ENCODE results near the gene TAS2R39. TPM values are rescaled to one million over a fixed set of nuclear protein-coding genes. Genes with fewer than 3 reads are reported as not detected.

Gene TAS2R39
- polyA plus RNA-seq, 1 of the 3 experiments (the other 2 are of a cell fraction): not detected

DNA sequence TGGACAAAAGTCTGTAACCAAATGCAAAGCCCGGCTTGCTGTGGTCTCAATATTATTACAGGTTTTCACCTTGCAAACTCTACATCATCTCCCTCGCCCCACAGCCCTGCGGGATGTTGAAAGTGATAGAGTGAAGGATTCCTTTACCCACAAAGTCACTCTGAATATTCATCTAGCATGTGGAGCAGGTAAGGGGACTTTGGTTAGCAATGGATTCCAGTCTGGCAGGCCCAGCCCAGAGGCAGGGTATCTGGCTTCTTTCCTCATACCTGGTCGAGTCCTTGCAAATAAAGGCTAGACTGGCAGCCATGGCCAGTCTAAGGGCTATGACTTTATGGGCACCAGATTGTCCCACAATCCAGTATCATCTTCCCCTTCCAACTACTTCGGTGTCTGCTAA lies 41.8 kb downstream of the TAS2R39 start:
- no peak overlapping the region for H2AFZ ChIP-seq (ENCODE audit: low read depth)
- H3K36me3 ChIP-seq (replicated peaks in 1 of 2; ENCODE audit: control insufficient read depth in 1 of 2, insufficient read depth in 2 of 2, low read length in 1 of 2): no peaks in the 10 kb centered on the region
- no peak overlapping the region for H3K9ac ChIP-seq
- H3K79me2 ChIP-seq (ENCODE audit: insufficient read depth): no peaks in the 10 kb centered on the region
- peaks cover 33% of the 10 kb centered on the region; the same call in 1 of the 2 replicates for H3K27me3 ChIP-seq (ENCODE audit: insufficient read depth)
- H3K4me3 ChIP-seq (ENCODE audit: low read depth in 2 of 2, low read length in 1 of 2): no peak overlapping the region
- H3K4me1 ChIP-seq (ENCODE audit: control insufficient read depth in 1 of 2, insufficient read depth in 2 of 2, low read depth in 1 of 2, low read length in 1 of 2): peaks cover 2 to 4% of the 10 kb centered on the region in 2 experiments; a peak in 2 of 4 replicates
- no peak overlapping the region for H3K4me2 ChIP-seq
- H3K27ac ChIP-seq (ENCODE audit: low read depth in 2 of 2, low read length in 1 of 2): no peak overlapping the region
- H4K20me1 ChIP-seq (ENCODE audit: insufficient read depth): no peaks in the 10 kb centered on the region
- no peaks in the 10 kb centered on the region for H3K9me2 ChIP-seq
- ChIA-PET POLR2A (no interaction called here), CTCF (interaction anchor here (2.4 to 11.5 kb wide), 3 partner anchors 10 to 217 kb away, joined by 15 to 450 read pairs (median 33); no protein-coding TSS in a partner anchor)
- H3F3A ChIP-seq (replicated peaks; ENCODE audit: insufficient read depth): no peaks in the 10 kb centered on the region
- 46% methylated on average over 5 of the region's 5 CpGs for WGBS (ENCODE audit: low lambda C conversion rate)
- DNase-seq: no peak
- no peaks in the 10 kb centered on the region for H3K9me3 ChIP-seq
- TF ChIP-seq NRF1 (IDR thresholded peaks at IDR 0.05; ENCODE audit: low read depth, low read length) (no peak), TCF12 (IDR thresholded peaks at IDR 0.05) (no peak), USF2 (IDR thresholded peaks at IDR 0.05; ENCODE audit: borderline replicate concordance, low read depth, low read length) (no peak), TEAD4 (IDR thresholded peaks at IDR 0.05; ENCODE audit: borderline replicate concordance, insufficient read depth) (no peak), MAX (IDR thresholded peaks at IDR 0.05; ENCODE audit: low read depth) (no peak)
- TF ChIP-seq, protein P1, sequence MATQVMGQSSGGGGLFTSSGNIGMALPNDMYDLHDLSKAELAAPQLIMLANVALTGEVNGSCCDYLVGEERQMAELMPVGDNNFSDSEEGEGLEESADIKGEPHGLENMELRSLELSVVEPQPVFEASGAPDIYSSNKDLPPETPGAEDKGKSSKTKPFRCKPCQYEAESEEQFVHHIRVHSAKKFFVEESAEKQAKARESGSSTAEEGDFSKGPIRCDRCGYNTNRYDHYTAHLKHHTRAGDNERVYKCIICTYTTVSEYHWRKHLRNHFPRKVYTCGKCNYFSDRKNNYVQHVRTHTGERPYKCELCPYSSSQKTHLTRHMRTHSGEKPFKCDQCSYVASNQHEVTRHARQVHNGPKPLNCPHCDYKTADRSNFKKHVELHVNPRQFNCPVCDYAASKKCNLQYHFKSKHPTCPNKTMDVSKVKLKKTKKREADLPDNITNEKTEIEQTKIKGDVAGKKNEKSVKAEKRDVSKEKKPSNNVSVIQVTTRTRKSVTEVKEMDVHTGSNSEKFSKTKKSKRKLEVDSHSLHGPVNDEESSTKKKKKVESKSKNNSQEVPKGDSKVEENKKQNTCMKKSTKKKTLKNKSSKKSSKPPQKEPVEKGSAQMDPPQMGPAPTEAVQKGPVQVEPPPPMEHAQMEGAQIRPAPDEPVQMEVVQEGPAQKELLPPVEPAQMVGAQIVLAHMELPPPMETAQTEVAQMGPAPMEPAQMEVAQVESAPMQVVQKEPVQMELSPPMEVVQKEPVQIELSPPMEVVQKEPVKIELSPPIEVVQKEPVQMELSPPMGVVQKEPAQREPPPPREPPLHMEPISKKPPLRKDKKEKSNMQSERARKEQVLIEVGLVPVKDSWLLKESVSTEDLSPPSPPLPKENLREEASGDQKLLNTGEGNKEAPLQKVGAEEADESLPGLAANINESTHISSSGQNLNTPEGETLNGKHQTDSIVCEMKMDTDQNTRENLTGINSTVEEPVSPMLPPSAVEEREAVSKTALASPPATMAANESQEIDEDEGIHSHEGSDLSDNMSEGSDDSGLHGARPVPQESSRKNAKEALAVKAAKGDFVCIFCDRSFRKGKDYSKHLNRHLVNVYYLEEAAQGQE (IDR thresholded peaks at IDR 0.05; ENCODE audit: low read depth, low read length): no peak

DNA sequence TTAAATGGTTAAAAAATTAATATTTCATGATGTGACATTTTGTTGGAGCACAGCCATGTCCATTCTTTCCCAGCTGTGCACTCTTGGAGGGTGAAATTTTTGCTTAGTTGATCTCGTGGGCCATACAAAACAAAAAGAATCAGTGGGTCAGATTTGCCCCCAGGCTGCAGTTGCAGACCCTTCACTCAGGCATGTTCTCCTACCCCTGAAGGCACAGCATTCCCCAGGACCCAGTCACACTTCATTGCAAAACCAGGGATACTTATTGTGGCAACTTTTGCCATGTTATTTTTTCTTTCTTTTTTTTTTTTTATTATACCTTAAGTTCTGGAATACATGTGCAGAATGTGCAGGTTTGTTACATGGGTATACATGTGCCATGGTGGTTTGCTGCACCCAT lies 44.6 kb downstream of the TAS2R39 start:
- no peak overlapping the region for H2AFZ ChIP-seq (ENCODE audit: low read depth)
- H3K9me2 ChIP-seq: no peaks in the 10 kb centered on the region
- no peaks in the 10 kb centered on the region for H3K79me2 ChIP-seq (ENCODE audit: insufficient read depth)
- peaks cover 2 to 4% of the 10 kb centered on the region in 2 experiments; a peak in 2 of 4 replicates for H3K4me1 ChIP-seq (ENCODE audit: control insufficient read depth in 1 of 2, insufficient read depth in 2 of 2, low read depth in 1 of 2, low read length in 1 of 2)
- DNase-seq: no peak
- no peaks in the 10 kb centered on the region for H4K20me1 ChIP-seq (ENCODE audit: insufficient read depth)
- CTCF ChIA-PET: interaction anchor here (3.7 to 4.4 kb wide), 2 partner anchors 13 kb away, joined by 15 to 22 read pairs; no protein-coding TSS in a partner anchor
- no peak overlapping the region for H3K4me3 ChIP-seq (ENCODE audit: low read depth in 2 of 2, low read length in 1 of 2)
- H3K9me3 ChIP-seq: 0 out of 2 replicates have a peak, but pooled peaks cover under 1% of the 10 kb centered on the region
- no peaks in the 10 kb centered on the region for H3F3A ChIP-seq (replicated peaks; ENCODE audit: insufficient read depth)
- H3K27ac ChIP-seq (ENCODE audit: low read depth in 2 of 2, low read length in 1 of 2): no peak overlapping the region
- 15% methylated on average over 1 of the region's 1 CpG for WGBS (ENCODE audit: low lambda C conversion rate)
- TF ChIP-seq, protein P1 (IDR thresholded peaks at IDR 0.05; ENCODE audit: low read depth, low read length): no peak
- peak; percentile 44; the same call in 1 of the 2 replicates for TF ChIP-seq PBX3 (IDR thresholded peaks at IDR 0.05)
- no peak for TF ChIP-seq JUND (IDR thresholded peaks at IDR 0.05)
- TF ChIP-seq POLR2AphosphoS5 (IDR thresholded peaks at IDR 0.05; ENCODE audit: low read depth, low read length): no peak
- 0 out of 2 replicates have a peak, but pooled peaks have one; percentile 11 for TF ChIP-seq NFIC (IDR thresholded peaks at IDR 0.05; ENCODE audit: borderline replicate concordance)
- no peaks in the 10 kb centered on the region for H3K36me3 ChIP-seq (replicated peaks in 1 of 2; ENCODE audit: control insufficient read depth in 1 of 2, insufficient read depth in 2 of 2, low read length in 1 of 2)
- POLR2A ChIA-PET: no interaction called here
- no peak overlapping the region for H3K4me2 ChIP-seq
- H3K27me3 ChIP-seq (ENCODE audit: insufficient read depth): peaks cover 21% of the 10 kb centered on the region; the same call in 1 of the 2 replicates
- H3K9ac ChIP-seq: no peak overlapping the region

Data from SK-N-SH (cell line).